Type B pancreatic cell (in vitro differentiated cells): Measurements from ENCODE around the gene CRTC3. TPM values are rescaled to one million over a fixed set of nuclear protein-coding genes. Genes with fewer than 3 reads are reported as not detected.
"Not testable (repeated sequence)": the region's sequence is repeated elsewhere in the genome, so short reads cannot be mapped to it uniquely, and the experiment has no call there.

Source experiments
- DNase-seq: peaks from one replicate; pipeline ENCODE4 v3.0.0; 2021; ENCODE audit warnings: mixed read lengths; ENCODE audit not compliant: unreplicated experiment; ENCODE audit errors: extremely low spot score
- H3K27ac Mint-ChIP-seq: 2 replicates; pipeline ENCODE4 v1.8.0; 2021; ENCODE audit warnings: mild to moderate bottlenecking, mixed read lengths
- H3K27me3 Mint-ChIP-seq: 2 replicates; pipeline ENCODE4 v1.8.0; 2021; ENCODE audit warnings: mixed read lengths
- H3K36me3 Mint-ChIP-seq: 2 replicates; pipeline ENCODE4 v1.8.0; 2021; ENCODE audit warnings: mixed read lengths
- H3K4me1 Mint-ChIP-seq: one replicate; pipeline ENCODE4 v1.8.0; 2021; ENCODE audit warnings: mixed read lengths; ENCODE audit not compliant: unreplicated experiment
- H3K4me3 Mint-ChIP-seq: 2 replicates; pipeline ENCODE4 v1.8.0; 2021; ENCODE audit warnings: mild to moderate bottlenecking, mixed read lengths
- H3K9me3 Mint-ChIP-seq: 2 replicates; pipeline ENCODE4 v1.8.0; 2021; ENCODE audit warnings: mixed read lengths
- CTCF ChIP-seq: fragments of 200-600 bp; sonication (generic); conservative IDR thresholded peaks from 2 replicates; pipeline ENCODE4 v1.5.0; 2021; ENCODE audit warnings: antibody characterized with exemption, mild to moderate bottlenecking
- total RNA-seq: library from RNA; stranded (reverse); gene quantifications from 2 replicates; pipeline ENCODE4 v1.2.1, GENCODE V29; 2021; ENCODE audit warnings: low replicate concordance

Gene CRTC3
- total RNA-seq, 1 donor from 2014 or later: 31.4 TPM

- H3K4me3 Mint-ChIP-seq: no peak overlapping the region
- H3K9me3 Mint-ChIP-seq: no peaks in the 10 kb centered on the region
- peaks cover 7% of the 10 kb centered on the region for H3K4me1 Mint-ChIP-seq
- no peaks in the 10 kb centered on the region for H3K27me3 Mint-ChIP-seq
- no peaks in the 10 kb centered on the region for H3K36me3 Mint-ChIP-seq
- no peak overlapping the region for H3K27ac Mint-ChIP-seq
- no peak for DNase-seq
- TF ChIP-seq CTCF: no peak
Observed at GRCh38 chr15:90685591-90686434, 156.1 kb downstream of the CRTC3 start.

GRCh38 chr15:90686435-90687218, 156.9 kb downstream of the CRTC3 start:
- Mint-ChIP-seq H3K27ac (no peak overlapping the region), H3K36me3 (no peaks in the 10 kb centered on the region), H3K9me3 (no peaks in the 10 kb centered on the region), H3K27me3 (no peaks in the 10 kb centered on the region), H3K4me1 (peaks cover 7% of the 10 kb centered on the region), H3K4me3 (no peak overlapping the region)
- TF ChIP-seq CTCF: no peak
- no peak for DNase-seq

- DNase-seq, H3K9me3 Mint-ChIP-seq, H3K36me3 Mint-ChIP-seq, H3K27me3 Mint-ChIP-seq, H3K27ac Mint-ChIP-seq, H3K4me1 Mint-ChIP-seq, H3K4me3 Mint-ChIP-seq: not testable (repeated sequence)
Observed at GRCh38 chr15:90689326-90689961, 159.7 kb downstream of the CRTC3 start.

GRCh38 chr15:90690585-90690984, 160.9 kb downstream of the CRTC3 start:
- Mint-ChIP-seq H3K27ac (no peak overlapping the region), H3K9me3 (no peaks in the 10 kb centered on the region), H3K4me3 (no peak overlapping the region), H3K4me1 (no peaks in the 10 kb centered on the region), H3K36me3 (no peaks in the 10 kb centered on the region), H3K27me3 (no peaks in the 10 kb centered on the region)
- no peak for TF ChIP-seq CTCF
- DNase-seq: no peak

- no peak for DNase-seq
- Mint-ChIP-seq H3K27me3 (no peaks in the 10 kb centered on the region), H3K9me3 (no peaks in the 10 kb centered on the region), H3K4me1 (no peaks in the 10 kb centered on the region), H3K36me3 (no peaks in the 10 kb centered on the region), H3K27ac (no peak overlapping the region), H3K4me3 (no peak overlapping the region)
- no peak for TF ChIP-seq CTCF
Observed at GRCh38 chr15:90691369-90691768, 161.6 kb downstream of the CRTC3 start.
